Stimulated activated naive B cell treated with anti-CD40 and anti-IgM and Interleukin-4, amounts not matched to agents 10 μg/mL and 1 μg/mL and 100 μg/mL, for 72 hours (primary cell): Measurements from ENCODE around the gene MTHFD1L.
"Not testable (repeated sequence)": the region's sequence is repeated elsewhere in the genome, so short reads cannot be mapped to it uniquely, and the experiment has no call there.

Experiments used
- ATAC-seq, 2 donors: fragments of 150-1000 bp; cut with Tn5 transposase; replicated peaks; 2 replicates each; pipeline ENCODE4 v1.10.0; 2021; ENCODE audit warnings: moderate library complexity in 1 of 2
- DNase-seq: peaks from one replicate; pipeline ENCODE4 v3.0.0; 2021
- H3K27ac Mint-ChIP-seq: one replicate; pipeline ENCODE4 v1.8.0; 2022; ENCODE audit warnings: mild to moderate bottlenecking, mixed read lengths
- H3K27me3 Mint-ChIP-seq, 2 donors: one replicate each; pipeline ENCODE4 v1.8.0; 2022; ENCODE audit warnings: mixed read lengths in 2 of 2
- H3K36me3 Mint-ChIP-seq, 2 donors: one replicate each; pipeline ENCODE4 v1.8.0; 2022; ENCODE audit warnings: mixed read lengths in 2 of 2, mild to moderate bottlenecking in 1 of 2
- H3K4me1 Mint-ChIP-seq, 2 donors: one replicate each; pipeline ENCODE4 v1.8.0; 2022; ENCODE audit warnings: mixed read lengths in 2 of 2, mild to moderate bottlenecking in 1 of 2
- H3K4me3 Mint-ChIP-seq, 2 donors: one replicate each; pipeline ENCODE4 v1.8.0; 2022; ENCODE audit warnings: mild to moderate bottlenecking in 2 of 2, mixed read lengths in 2 of 2, moderate library complexity in 1 of 2
- H3K9me3 Mint-ChIP-seq, 2 donors: one replicate each; pipeline ENCODE4 v1.8.0; 2022; ENCODE audit warnings: mixed read lengths in 2 of 2, mild to moderate bottlenecking in 1 of 2

MTHFD1L gene

GRCh38 chr6:150865406-150866146, at the start of gene MTHFD1L:
TSS of gene MTHFD1L (plus strand) at chr6:150865702. CDS start at chr6:150865823, 121 bp downstream.
- Mint-ChIP-seq H3K36me3 (peaks cover 7 to 11% of the 10 kb centered on the region in 2 donors), H3K27ac (peak within 1 kb of the TSS; percentile 89), H3K27me3 (peaks cover 0 to 6% of the 10 kb centered on the region in 2 donors), H3K4me1 (peaks cover 26 to 40% of the 10 kb centered on the region in 2 donors), H3K4me3 (peak within 1 kb of the TSS; percentile 84 to 95), H3K9me3 (no peaks in the 10 kb centered on the region)
- ATAC-seq, result peak; percentile 78 to 81
- DNase-seq, result peak; percentile 69

DNA sequence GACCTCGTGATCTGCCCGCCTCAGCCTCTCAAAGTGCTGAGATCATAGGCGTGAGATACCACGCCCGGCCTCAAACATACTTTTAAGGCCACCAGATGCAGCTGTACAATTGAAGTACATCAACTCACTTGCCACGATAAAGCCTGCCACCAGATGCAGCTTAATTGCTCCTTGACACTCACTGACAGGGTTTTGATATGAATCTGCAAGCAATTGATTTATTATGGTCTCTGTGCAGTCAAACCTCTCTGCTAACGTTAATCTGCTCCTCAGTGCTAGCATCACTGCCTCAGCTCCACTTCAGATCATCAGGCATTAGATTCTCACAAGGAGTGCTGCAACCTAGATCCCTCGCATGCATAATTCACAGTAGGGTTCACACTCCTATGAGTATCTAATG, 48.9 kb upstream of the MTHFD1L start:
- H3K4me3 Mint-ChIP-seq, ATAC-seq, H3K9me3 Mint-ChIP-seq, H3K27me3 Mint-ChIP-seq, H3K27ac Mint-ChIP-seq, DNase-seq: not testable (repeated sequence)
- Mint-ChIP-seq H3K4me1 (peaks cover 29 to 33% of the 10 kb centered on the region in 2 donors), H3K36me3 (peaks cover 27 to 52% of the 10 kb centered on the region in 2 donors)

DNA sequence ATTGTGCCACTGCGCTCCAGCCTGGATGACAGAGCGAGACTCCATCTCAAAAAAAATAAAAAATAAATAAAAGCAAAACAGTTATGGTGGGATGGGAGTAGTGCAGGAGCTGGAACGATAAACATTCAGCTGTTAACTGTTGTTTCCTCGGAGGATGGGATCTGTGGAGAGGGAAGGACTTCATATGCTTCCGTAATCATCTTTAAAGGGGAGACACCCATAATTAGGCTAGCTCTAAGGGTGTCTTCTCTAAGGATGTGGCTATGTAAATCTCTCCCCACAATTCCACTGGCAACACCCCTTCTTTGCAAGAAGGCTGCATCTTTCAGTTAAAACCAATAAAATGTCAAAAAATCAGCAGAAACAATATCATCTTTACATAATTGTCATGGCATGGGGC, 42.6 kb upstream of the MTHFD1L start:
- Mint-ChIP-seq H3K27me3 (no peaks in the 10 kb centered on the region), H3K4me3 (no peak overlapping the region), H3K9me3 (no peaks in the 10 kb centered on the region), H3K27ac (no peak overlapping the region), H3K4me1 (no peaks in the 10 kb centered on the region), H3K36me3 (peaks cover 17 to 53% of the 10 kb centered on the region in 2 donors)
- ATAC-seq, result no peak
- no peak for DNase-seq

DNA sequence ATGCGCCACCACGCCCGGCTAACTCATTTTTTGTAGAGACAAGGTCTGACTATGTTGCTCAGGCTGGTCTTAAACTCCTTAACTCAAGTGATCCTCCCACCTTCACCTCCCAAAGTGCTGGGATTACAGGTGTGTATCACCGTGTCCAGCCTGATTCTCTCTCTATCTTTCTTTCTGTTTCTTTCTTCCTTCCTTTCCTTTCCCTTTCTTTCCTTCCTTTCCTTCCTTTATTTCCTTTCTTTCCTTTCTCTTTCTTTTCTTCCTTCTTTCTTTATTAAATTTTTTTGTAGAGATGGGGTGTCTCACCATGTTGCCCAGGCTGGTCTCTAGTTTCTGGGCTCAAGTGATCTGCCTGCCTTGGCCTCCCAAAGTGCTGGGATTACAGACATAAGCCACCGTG, 38.7 kb upstream of the MTHFD1L start:
- Mint-ChIP-seq H3K4me3 (no peak overlapping the region), H3K27me3 (no peaks in the 10 kb centered on the region), H3K4me1 (no peaks in the 10 kb centered on the region), H3K27ac (peak overlapping the region; percentile 26), H3K36me3 (peaks cover 26 to 48% of the 10 kb centered on the region in 2 donors), H3K9me3 (no peaks in the 10 kb centered on the region)
- ATAC-seq (no peak), DNase-seq (no peak)

DNA sequence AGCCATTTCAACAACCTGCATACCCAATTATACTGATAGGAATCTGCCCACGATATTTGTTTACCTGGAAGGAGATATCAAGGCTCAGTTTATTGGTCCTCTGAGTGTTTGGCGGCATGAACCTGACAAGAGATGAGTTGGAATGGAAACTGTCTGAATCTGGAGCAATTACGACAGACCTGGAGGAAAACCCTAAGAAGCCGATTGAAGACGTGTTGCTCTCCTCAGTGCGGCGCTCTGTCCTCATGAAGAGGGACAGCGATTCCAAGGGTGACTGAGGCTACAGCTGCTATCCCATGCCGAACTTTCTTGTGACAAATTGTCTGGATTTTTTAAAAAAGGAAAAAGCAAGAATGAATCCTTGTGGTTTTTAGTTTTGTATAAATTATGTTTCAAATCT, 37.4 kb upstream of the MTHFD1L start:
- ATAC-seq, H3K9me3 Mint-ChIP-seq, H3K4me1 Mint-ChIP-seq, H3K27ac Mint-ChIP-seq, DNase-seq, H3K27me3 Mint-ChIP-seq, H3K4me3 Mint-ChIP-seq: not testable (repeated sequence)
- H3K36me3 Mint-ChIP-seq, result peaks cover 31 to 49% of the 10 kb centered on the region in 2 donors

DNA sequence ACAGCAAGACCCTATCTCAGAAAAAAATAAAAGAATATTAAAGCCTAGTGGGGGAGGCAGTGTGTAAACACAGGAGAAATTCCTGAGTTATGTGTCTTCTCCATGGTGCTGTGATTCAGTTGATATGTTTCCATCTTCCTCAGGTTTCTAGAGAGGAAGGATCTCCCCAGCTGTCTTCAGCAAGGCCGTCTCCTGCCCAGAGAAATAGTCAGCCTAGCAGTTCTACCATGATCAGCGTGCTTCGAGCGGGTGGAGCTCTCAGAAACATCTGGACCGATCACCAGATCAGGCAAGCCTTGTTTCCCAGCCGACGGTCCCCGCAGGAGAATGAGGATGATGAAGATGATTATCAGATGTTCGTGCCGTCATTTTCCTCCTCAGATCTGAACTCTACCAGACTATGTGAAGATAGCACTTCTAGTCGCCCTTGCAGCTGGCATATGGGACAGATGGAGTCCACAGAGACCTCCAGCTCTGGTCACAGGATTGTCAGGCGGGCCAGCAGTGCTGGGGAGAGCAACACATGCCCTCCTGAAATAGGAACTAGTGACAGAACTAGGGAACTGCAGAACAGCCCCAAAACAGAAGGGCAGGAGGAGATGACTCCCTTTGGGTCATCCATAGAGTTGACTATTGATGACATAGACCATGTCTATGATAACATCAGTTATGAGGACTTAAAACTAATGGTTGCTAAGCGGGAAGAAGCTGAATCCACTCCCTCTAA, 34.9 kb upstream of the MTHFD1L start:
- H3K27ac Mint-ChIP-seq, result peak overlapping the region; percentile 6
- peaks cover 6 to 10% of the 10 kb centered on the region in 2 donors for H3K4me1 Mint-ChIP-seq
- H3K27me3 Mint-ChIP-seq, result no peaks in the 10 kb centered on the region
- H3K4me3 Mint-ChIP-seq, result no peak overlapping the region
- no peaks in the 10 kb centered on the region for H3K9me3 Mint-ChIP-seq
- peaks cover 33 to 53% of the 10 kb centered on the region in 2 donors for H3K36me3 Mint-ChIP-seq
- DNase-seq (no peak), ATAC-seq (no peak)

- Mint-ChIP-seq H3K4me3 (no peak overlapping the region), H3K27me3 (no peaks in the 10 kb centered on the region), H3K4me1 (peaks cover 8 to 10% of the 10 kb centered on the region in 2 donors), H3K27ac (peak overlapping the region; percentile 42), H3K9me3 (no peaks in the 10 kb centered on the region), H3K36me3 (peaks cover 33 to 54% of the 10 kb centered on the region in 2 donors)
- ATAC-seq, result no peak
- DNase-seq, result no peak
Measured at GRCh38 chr6:150831577-150831976, 33.9 kb upstream of the MTHFD1L start.

- Mint-ChIP-seq H3K27me3 (no peaks in the 10 kb centered on the region), H3K27ac (peak overlapping the region; percentile 56), H3K36me3 (peaks cover 34 to 57% of the 10 kb centered on the region in 2 donors), H3K9me3 (no peaks in the 10 kb centered on the region), H3K4me1 (peaks cover 8 to 10% of the 10 kb centered on the region in 2 donors), H3K4me3 (no peak overlapping the region)
- ATAC-seq, result peak; percentile 60 to 75
- no peak for DNase-seq
Measured at GRCh38 chr6:150835620-150836019, 29.9 kb upstream of the MTHFD1L start.

DNA sequence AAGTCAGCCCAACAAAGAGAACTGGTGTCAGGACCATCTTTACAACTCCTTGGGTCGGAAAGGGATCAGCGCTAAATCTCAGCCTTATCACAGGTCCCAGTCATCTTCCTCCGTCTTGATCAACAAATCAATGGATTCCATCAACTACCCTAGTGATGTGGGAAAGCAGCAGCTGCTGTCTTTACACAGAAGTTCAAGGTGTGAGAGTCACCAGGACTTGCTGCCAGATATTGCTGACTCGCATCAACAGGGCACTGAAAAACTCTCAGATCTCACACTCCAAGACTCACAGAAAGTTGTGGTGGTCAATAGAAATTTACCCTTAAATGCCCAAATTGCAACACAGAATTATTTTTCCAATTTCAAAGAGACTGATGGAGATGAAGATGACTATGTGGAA, 25.3 kb upstream of the MTHFD1L start:
- H3K4me1 Mint-ChIP-seq, result peaks cover under 1 to 1% of the 10 kb centered on the region in 2 donors
- no peaks in the 10 kb centered on the region for H3K9me3 Mint-ChIP-seq
- H3K4me3 Mint-ChIP-seq, result no peak overlapping the region
- ATAC-seq (no peak), DNase-seq (no peak)
- H3K27ac Mint-ChIP-seq, result peak overlapping the region; percentile 37
- H3K27me3 Mint-ChIP-seq, result no peaks in the 10 kb centered on the region
- H3K36me3 Mint-ChIP-seq, result peaks cover 20 to 36% of the 10 kb centered on the region in 2 donors

- H3K36me3 Mint-ChIP-seq, result peaks cover 22 to 35% of the 10 kb centered on the region in 2 donors
- H3K9me3 Mint-ChIP-seq, result no peaks in the 10 kb centered on the region
- H3K4me1 Mint-ChIP-seq, result no peaks in the 10 kb centered on the region
- DNase-seq (no peak), ATAC-seq (no peak)
- H3K27ac Mint-ChIP-seq, result no peak overlapping the region
- no peak overlapping the region for H3K4me3 Mint-ChIP-seq
- no peaks in the 10 kb centered on the region for H3K27me3 Mint-ChIP-seq
Measured at GRCh38 chr6:150841189-150841588, 24.3 kb upstream of the MTHFD1L start.

DNA sequence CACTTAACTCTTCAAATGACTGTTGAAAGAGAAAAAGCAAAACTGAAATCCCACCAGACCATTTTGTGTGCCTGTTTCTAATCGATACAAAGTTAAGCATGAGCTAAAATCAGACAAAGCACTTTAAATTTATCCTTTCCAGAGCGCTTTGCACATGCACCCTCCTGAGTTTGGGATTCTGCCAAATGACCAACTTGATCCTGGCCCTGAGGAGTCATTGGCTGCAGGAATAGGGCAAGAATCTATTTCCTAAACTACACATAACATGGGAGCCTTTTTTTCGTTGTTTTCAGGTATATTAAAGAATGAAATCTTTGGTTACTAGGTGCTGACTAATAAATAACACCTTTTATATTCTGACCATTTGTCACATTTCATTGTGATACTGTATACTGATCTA, 23.8 kb upstream of the MTHFD1L start:
- ATAC-seq (no peak), DNase-seq (no peak)
- H3K4me1 Mint-ChIP-seq, result no peaks in the 10 kb centered on the region
- no peak overlapping the region for H3K4me3 Mint-ChIP-seq
- no peaks in the 10 kb centered on the region for H3K9me3 Mint-ChIP-seq
- peaks cover 23 to 37% of the 10 kb centered on the region in 2 donors for H3K36me3 Mint-ChIP-seq
- no peak overlapping the region for H3K27ac Mint-ChIP-seq
- H3K27me3 Mint-ChIP-seq, result no peaks in the 10 kb centered on the region

DNA sequence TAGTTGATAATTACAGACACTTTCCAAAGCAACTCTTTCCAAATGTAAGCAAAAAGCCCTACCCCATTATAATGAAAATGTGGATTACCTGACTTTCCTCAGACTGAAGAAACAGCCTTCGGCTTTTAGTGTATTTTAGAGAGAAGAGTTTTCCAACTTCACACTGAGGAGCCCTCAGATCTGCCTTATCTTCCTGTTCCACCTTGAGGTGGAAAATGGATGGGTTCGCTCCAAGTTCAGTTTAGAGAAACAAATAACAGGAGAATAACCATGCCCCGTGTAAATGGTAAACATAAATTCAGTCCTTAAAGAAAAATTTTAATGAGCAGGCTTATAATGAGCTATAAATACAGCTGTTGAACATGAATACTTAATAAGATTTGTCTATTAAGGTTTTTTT, 21.1 kb upstream of the MTHFD1L start:
- DNase-seq (no peak), ATAC-seq (no peak)
- H3K36me3 Mint-ChIP-seq, result peaks cover 30 to 42% of the 10 kb centered on the region in 2 donors
- H3K4me1 Mint-ChIP-seq, result no peaks in the 10 kb centered on the region
- H3K27me3 Mint-ChIP-seq, result no peaks in the 10 kb centered on the region
- no peak overlapping the region for H3K4me3 Mint-ChIP-seq
- H3K27ac Mint-ChIP-seq, result no peak overlapping the region
- no peaks in the 10 kb centered on the region for H3K9me3 Mint-ChIP-seq

DNA sequence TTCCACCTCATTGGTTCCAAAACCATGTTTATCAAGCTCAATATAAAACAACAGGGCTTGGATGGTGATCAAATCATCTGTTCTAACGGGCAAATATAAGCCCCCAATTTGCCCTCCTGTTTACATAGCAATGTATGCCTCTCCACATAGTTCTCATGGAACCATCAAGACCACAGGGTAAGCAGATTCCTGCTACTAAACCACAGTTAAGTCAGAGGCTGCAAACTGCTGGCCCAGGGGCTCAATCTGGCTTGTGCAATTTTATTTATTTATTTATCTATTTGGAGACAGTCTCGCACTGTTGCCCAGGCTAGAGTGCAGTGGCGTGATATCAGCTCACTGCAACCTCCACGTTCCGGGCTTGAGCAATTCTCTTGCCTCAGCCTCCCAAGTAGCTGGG, 18.9 kb upstream of the MTHFD1L start:
- ATAC-seq (no peak), DNase-seq (no peak)
- Mint-ChIP-seq H3K27ac (no peak overlapping the region), H3K4me1 (no peaks in the 10 kb centered on the region), H3K36me3 (peaks cover 26 to 40% of the 10 kb centered on the region in 2 donors), H3K9me3 (no peaks in the 10 kb centered on the region), H3K27me3 (no peaks in the 10 kb centered on the region), H3K4me3 (no peak overlapping the region)

DNA sequence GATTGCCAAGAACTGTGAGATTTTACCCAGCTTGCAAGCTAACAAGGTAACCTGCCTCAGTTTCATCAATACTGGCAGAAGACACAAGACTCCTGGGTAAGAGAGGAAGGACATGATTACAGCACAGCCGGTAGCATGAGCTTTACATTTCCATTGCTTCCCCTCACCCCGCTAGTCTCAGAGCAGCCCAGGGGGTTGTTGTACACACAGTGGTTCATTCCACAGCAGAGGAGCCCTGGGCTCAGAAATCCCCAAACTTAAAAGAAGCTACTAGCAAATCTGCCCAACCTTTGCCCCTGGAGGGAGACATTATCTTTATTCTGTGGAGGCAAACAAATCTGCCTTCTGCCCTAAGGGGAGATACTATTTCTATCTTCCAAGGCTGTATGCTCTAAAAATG, 17.1 kb upstream of the MTHFD1L start:
- no peaks in the 10 kb centered on the region for H3K9me3 Mint-ChIP-seq
- H3K36me3 Mint-ChIP-seq, result peaks cover 23 to 30% of the 10 kb centered on the region in 2 donors
- H3K4me1 Mint-ChIP-seq, result no peaks in the 10 kb centered on the region
- H3K27ac Mint-ChIP-seq, result peak overlapping the region; percentile 56
- DNase-seq (no peak), ATAC-seq (no peak)
- no peak overlapping the region for H3K4me3 Mint-ChIP-seq
- H3K27me3 Mint-ChIP-seq, result no peaks in the 10 kb centered on the region

DNA sequence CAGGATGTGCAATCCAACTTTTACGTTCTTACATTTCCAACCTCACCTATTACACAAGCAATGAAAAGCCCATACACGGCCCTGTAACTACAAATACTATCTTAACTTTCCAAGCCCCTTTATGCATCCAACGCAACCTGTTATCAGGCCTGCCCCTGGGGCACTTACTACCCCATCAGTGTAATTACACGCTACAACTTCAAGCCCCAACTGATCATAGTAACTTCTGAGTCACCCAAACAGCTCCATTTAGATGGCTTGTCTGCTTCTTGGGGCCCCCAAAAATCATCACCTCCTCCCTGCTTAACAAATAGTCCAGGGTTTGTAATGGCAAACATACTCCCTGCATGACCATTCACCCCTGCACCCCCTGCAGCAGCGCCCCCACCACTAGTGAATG, 11.1 kb upstream of the MTHFD1L start:
- H3K4me3 Mint-ChIP-seq, ATAC-seq, H3K27me3 Mint-ChIP-seq, DNase-seq, H3K27ac Mint-ChIP-seq, H3K4me1 Mint-ChIP-seq, H3K9me3 Mint-ChIP-seq: not testable (repeated sequence)
- peaks cover 43 to 52% of the 10 kb centered on the region in 2 donors for H3K36me3 Mint-ChIP-seq
